ENCODE data around the gene ADGRD1.

Gene ADGRD1

DNA sequence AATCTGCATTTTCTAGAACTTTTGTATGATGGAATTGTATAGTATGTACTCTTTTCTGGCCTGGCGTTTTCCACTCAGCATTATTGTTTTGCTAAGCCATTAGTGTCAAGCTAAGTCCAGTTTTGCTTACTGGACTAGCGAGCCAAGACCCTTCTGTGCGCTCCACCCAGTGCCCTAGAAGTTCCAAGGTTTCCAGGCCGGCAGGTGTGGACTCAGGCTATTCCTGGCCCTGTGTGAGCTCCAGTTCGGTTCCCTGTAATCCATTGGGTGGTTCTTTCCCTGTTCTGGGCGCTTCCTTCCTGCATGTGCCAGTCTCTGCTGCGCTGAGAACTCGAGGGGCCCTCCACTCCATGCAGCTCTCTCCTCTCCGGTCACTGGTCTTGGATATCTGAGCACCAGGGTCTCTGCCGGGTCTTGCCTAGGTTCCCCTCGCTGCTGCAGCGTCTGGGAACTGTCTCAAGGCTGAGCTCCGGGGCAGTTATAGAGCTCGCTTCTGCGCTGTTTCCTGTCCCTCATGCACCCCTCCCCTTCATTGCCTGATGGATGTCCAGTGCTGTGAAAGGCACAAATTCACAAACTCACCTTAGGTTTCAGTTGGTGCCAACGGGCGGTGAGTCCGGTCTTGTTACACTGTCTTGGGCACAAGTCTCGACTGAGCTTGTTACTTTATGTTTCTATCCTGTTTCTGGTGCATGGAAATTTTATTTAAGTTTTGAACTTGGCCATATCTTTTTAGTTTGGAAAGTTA lies 100.8 kb downstream of the ADGRD1 start:
- Histone ChIP-seq H3K4me3 (ENCODE audit: low read depth in 1 of 2, low read length in 2 of 2) (no peak overlapping the region), H3K27ac (ENCODE audit: low read depth, low read length) (no peak overlapping the region), H3K9me3 (ENCODE audit: control insufficient read depth in 1 of 2, low read length in 2 of 2) (no peaks in the 10 kb centered on the region), H3K36me3 (ENCODE audit: control insufficient read depth in 1 of 2, insufficient read depth in 2 of 2, low read length in 2 of 2) (no peaks in the 10 kb centered on the region), H3K4me1 (ENCODE audit: control insufficient read depth in 1 of 2, insufficient read depth in 2 of 2, low read length in 2 of 2) (no peaks in the 10 kb centered on the region), H3K27me3 (ENCODE audit: control insufficient read depth in 1 of 2, insufficient read depth in 2 of 2, low read length in 2 of 2) (peaks cover 4 to 5% of the 10 kb centered on the region in 2 donors), H3K9ac (ENCODE audit: low read depth in 1 of 2, low read length in 2 of 2) (no peak overlapping the region)

DNA sequence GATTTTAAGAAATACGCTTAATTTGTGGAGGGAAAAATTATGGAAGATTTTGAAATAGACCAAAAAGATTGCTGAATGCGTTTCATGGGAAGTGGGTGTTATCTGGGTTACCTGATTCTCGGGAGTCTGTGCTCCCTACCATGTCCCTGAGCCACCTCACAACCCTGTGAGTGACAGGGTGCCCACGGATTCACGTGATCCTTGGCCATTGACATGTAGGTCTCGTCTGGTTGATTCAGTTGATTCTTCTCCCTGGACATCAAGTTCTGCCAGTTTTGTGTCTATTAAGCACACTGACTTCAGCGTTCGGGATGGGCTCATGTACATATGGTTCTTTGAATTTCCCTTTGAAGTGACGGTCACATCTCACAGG lies 101.4 kb downstream of the ADGRD1 start:
- no peak overlapping the region for H3K4me3 ChIP-seq (ENCODE audit: low read depth in 1 of 2, low read length in 2 of 2)
- no peak overlapping the region for H3K27ac ChIP-seq (ENCODE audit: low read depth, low read length)
- no peaks in the 10 kb centered on the region for H3K36me3 ChIP-seq (ENCODE audit: control insufficient read depth in 1 of 2, insufficient read depth in 2 of 2, low read length in 2 of 2)
- H3K27me3 ChIP-seq (ENCODE audit: control insufficient read depth in 1 of 2, insufficient read depth in 2 of 2, low read length in 2 of 2), result peaks cover 4 to 5% of the 10 kb centered on the region in 2 donors
- H3K9me3 ChIP-seq (ENCODE audit: control insufficient read depth in 1 of 2, low read length in 2 of 2), result no peaks in the 10 kb centered on the region
- H3K4me1 ChIP-seq (ENCODE audit: control insufficient read depth in 1 of 2, insufficient read depth in 2 of 2, low read length in 2 of 2), result no peaks in the 10 kb centered on the region
- no peak overlapping the region for H3K9ac ChIP-seq (ENCODE audit: low read depth in 1 of 2, low read length in 2 of 2)

- Histone ChIP-seq H3K9me3 (ENCODE audit: control insufficient read depth in 1 of 2, low read length in 2 of 2) (no peaks in the 10 kb centered on the region), H3K9ac (ENCODE audit: low read depth in 1 of 2, low read length in 2 of 2) (no peak overlapping the region), H3K36me3 (ENCODE audit: control insufficient read depth in 1 of 2, insufficient read depth in 2 of 2, low read length in 2 of 2) (no peaks in the 10 kb centered on the region), H3K27ac (ENCODE audit: low read depth, low read length) (no peak overlapping the region), H3K4me3 (ENCODE audit: low read depth in 1 of 2, low read length in 2 of 2) (no peak overlapping the region), H3K4me1 (ENCODE audit: control insufficient read depth in 1 of 2, insufficient read depth in 2 of 2, low read length in 2 of 2) (no peaks in the 10 kb centered on the region), H3K27me3 (ENCODE audit: control insufficient read depth in 1 of 2, insufficient read depth in 2 of 2, low read length in 2 of 2) (peaks cover 4 to 5% of the 10 kb centered on the region in 2 donors)
Observed at GRCh38 chr12:131055596-131056233, 102.0 kb downstream of the ADGRD1 start.

- Histone ChIP-seq H3K9ac (ENCODE audit: low read depth in 1 of 2, low read length in 2 of 2) (no peak overlapping the region), H3K36me3 (ENCODE audit: control insufficient read depth in 1 of 2, insufficient read depth in 2 of 2, low read length in 2 of 2) (no peaks in the 10 kb centered on the region), H3K27ac (ENCODE audit: low read depth, low read length) (no peak overlapping the region), H3K4me1 (ENCODE audit: control insufficient read depth in 1 of 2, insufficient read depth in 2 of 2, low read length in 2 of 2) (no peaks in the 10 kb centered on the region), H3K27me3 (ENCODE audit: control insufficient read depth in 1 of 2, insufficient read depth in 2 of 2, low read length in 2 of 2) (peaks cover 4 to 5% of the 10 kb centered on the region in 2 donors), H3K4me3 (ENCODE audit: low read depth in 1 of 2, low read length in 2 of 2) (no peak overlapping the region), H3K9me3 (ENCODE audit: control insufficient read depth in 1 of 2, low read length in 2 of 2) (no peaks in the 10 kb centered on the region)
Observed at GRCh38 chr12:131056626-131057025, 102.9 kb downstream of the ADGRD1 start.

DNA sequence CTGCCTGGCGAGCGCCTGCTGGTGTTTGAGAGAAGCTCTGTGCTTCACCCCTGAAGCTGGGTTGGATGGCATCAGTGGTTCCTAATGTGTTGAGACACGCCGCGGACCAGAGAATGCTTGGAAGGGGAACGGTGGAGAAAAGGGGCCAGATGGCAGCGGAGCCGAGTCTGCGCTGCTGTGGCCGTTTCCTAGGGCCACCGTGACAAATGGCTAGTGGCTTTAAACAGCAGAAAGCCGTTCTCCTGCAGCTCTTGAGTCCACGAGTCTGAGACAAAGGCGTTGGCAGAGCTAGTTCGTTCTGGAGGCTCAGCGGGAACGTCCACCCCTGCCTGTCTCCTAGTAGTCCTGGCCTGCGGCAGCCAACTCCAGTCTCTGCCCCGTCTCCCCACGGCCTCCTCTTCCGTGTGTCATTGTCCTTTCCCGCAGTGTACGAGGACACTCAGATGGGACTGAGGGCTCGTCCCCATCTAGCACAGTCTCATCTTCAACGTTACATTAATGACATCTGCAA lies 103.6 kb downstream of the ADGRD1 start:
- Histone ChIP-seq H3K36me3 (ENCODE audit: control insufficient read depth in 1 of 2, insufficient read depth in 2 of 2, low read length in 2 of 2) (no peaks in the 10 kb centered on the region), H3K4me3 (ENCODE audit: low read depth in 1 of 2, low read length in 2 of 2) (no peak overlapping the region), H3K27ac (ENCODE audit: low read depth, low read length) (no peak overlapping the region), H3K27me3 (ENCODE audit: control insufficient read depth in 1 of 2, insufficient read depth in 2 of 2, low read length in 2 of 2) (peaks cover 4 to 5% of the 10 kb centered on the region in 2 donors), H3K9me3 (ENCODE audit: control insufficient read depth in 1 of 2, low read length in 2 of 2) (no peaks in the 10 kb centered on the region), H3K9ac (ENCODE audit: low read depth in 1 of 2, low read length in 2 of 2) (no peak overlapping the region), H3K4me1 (ENCODE audit: control insufficient read depth in 1 of 2, insufficient read depth in 2 of 2, low read length in 2 of 2) (no peaks in the 10 kb centered on the region)

- no peak overlapping the region for H3K27ac ChIP-seq (ENCODE audit: low read depth, low read length)
- no peaks in the 10 kb centered on the region for H3K9me3 ChIP-seq (ENCODE audit: control insufficient read depth in 1 of 2, low read length in 2 of 2)
- no peaks in the 10 kb centered on the region for H3K36me3 ChIP-seq (ENCODE audit: control insufficient read depth in 1 of 2, insufficient read depth in 2 of 2, low read length in 2 of 2)
Observed at GRCh38 chr12:131057722-131058515, 104.2 kb downstream of the ADGRD1 start.

DNA sequence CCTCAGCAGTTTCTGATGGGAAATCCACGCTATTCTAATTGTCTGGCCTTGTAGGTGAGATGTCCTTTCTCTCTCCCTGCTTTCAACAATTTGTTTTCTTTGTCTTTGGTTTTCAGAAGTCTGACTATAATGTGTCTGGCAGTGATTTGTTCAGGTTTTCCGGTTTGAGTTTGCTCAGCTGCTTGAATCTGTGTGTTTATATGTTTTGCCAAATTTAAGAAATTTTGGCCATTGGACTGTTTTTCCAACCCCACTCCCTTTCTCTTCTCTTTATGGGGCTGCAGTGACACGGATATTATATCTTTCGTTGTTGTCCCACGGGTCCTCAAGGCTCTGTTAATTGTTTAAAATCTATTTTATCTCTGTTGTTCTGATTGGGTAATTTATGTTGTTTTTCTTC lies 105.0 kb downstream of the ADGRD1 start:
- H3K27ac ChIP-seq (ENCODE audit: low read depth, low read length), result no peak overlapping the region

More at GRCh38 chr12:131057722-131058515, 104.2 kb downstream of the ADGRD1 start:
- Histone ChIP-seq H3K27me3 (ENCODE audit: control insufficient read depth in 1 of 2, insufficient read depth in 2 of 2, low read length in 2 of 2) (peaks cover 4 to 5% of the 10 kb centered on the region in 2 donors), H3K4me1 (ENCODE audit: control insufficient read depth in 1 of 2, insufficient read depth in 2 of 2, low read length in 2 of 2) (no peaks in the 10 kb centered on the region), H3K9ac (ENCODE audit: low read depth in 1 of 2, low read length in 2 of 2) (no peak overlapping the region), H3K4me3 (ENCODE audit: low read depth in 1 of 2, low read length in 2 of 2) (no peak overlapping the region)

DNA sequence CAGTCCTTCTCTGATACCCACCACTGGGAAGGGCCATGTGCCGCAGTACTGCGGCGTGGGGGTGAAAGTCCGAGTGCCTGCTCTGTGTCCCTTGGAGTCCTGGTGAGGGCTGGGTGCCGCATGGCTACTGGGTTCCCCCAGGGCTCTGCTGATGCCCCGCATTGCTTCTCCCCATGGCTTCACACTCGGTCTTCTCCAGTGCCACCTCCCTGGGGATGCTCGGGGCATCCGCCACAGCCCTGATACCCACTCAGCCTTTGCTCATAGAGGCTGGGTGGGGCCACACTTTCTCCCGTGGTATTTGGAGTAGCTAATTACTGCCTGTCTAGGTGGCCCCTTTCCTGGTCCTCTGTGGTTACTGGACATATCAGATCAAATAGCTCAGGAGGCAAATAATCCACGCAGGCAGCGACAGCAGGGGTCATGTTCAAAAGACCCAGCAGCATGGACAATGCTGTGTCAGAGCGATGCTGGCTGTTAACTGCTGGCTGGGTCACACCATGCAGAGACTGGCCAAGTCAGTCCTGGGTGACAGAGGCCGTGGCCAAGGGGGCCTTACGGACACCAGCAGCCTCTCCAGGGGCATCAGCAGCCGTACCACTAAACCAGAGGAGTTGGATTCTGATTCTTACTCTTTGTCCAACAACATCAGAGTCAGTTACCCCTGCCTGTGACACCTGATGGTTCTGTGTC lies 106.5 kb downstream of the ADGRD1 start:
- Histone ChIP-seq H3K9ac (ENCODE audit: low read depth in 1 of 2, low read length in 2 of 2) (no peak overlapping the region), H3K9me3 (ENCODE audit: control insufficient read depth in 1 of 2, low read length in 2 of 2) (no peaks in the 10 kb centered on the region), H3K4me3 (ENCODE audit: low read depth in 1 of 2, low read length in 2 of 2) (no peak overlapping the region), H3K27ac (ENCODE audit: low read depth, low read length) (no peak overlapping the region), H3K36me3 (ENCODE audit: control insufficient read depth in 1 of 2, insufficient read depth in 2 of 2, low read length in 2 of 2) (no peaks in the 10 kb centered on the region), H3K27me3 (ENCODE audit: control insufficient read depth in 1 of 2, insufficient read depth in 2 of 2, low read length in 2 of 2) (peaks cover 4 to 5% of the 10 kb centered on the region in 2 donors), H3K4me1 (ENCODE audit: control insufficient read depth in 1 of 2, insufficient read depth in 2 of 2, low read length in 2 of 2) (no peaks in the 10 kb centered on the region)

More for the DNA sequence above, 105.0 kb downstream of the ADGRD1 start:
- Histone ChIP-seq H3K4me3 (ENCODE audit: low read depth in 1 of 2, low read length in 2 of 2) (no peak overlapping the region), H3K9ac (ENCODE audit: low read depth in 1 of 2, low read length in 2 of 2) (no peak overlapping the region), H3K9me3 (ENCODE audit: control insufficient read depth in 1 of 2, low read length in 2 of 2) (no peaks in the 10 kb centered on the region), H3K36me3 (ENCODE audit: control insufficient read depth in 1 of 2, insufficient read depth in 2 of 2, low read length in 2 of 2) (no peaks in the 10 kb centered on the region), H3K4me1 (ENCODE audit: control insufficient read depth in 1 of 2, insufficient read depth in 2 of 2, low read length in 2 of 2) (no peaks in the 10 kb centered on the region), H3K27me3 (ENCODE audit: control insufficient read depth in 1 of 2, insufficient read depth in 2 of 2, low read length in 2 of 2) (peaks cover 4 to 5% of the 10 kb centered on the region in 2 donors)

DNA sequence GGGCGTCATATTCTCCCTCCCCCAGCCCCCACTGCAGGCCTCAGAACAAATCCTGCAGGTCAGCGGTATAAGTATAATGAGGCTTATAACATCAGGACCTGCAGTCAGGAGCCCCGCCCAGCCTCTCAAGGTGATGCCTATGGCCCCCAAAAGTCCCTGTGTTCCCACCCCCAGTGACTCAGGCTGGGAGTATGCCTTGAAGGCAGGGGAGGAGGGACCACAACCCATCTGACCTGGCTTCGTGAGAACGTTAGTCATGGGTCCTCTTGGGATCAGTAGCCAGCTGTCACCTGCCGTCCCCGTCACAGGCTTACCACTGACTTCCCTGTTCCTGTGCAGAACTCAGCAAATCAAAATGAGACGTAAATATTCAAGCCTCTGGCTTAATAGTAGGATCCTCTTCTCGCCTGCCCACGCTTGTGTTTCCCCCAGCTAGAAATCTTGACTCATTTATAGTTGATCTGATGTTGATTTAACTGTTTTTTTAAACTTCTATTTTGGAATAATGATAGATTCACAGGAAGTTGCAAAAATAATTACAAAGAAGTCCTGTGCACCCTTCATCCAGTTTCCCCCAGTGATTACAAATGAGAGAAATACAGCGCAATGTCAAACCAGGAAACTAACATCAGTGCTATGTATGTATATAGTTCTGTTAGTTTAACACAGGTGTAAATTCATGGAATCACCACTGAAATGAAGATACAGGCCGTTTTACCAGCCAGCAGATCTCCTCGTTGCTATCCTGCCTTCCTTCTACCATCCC lies 107.5 kb downstream of the ADGRD1 start:
- H3K27me3 ChIP-seq (ENCODE audit: control insufficient read depth in 1 of 2, insufficient read depth in 2 of 2, low read length in 2 of 2), result peaks cover 1 to 4% of the 10 kb centered on the region in 2 donors
- no peaks in the 10 kb centered on the region for H3K36me3 ChIP-seq (ENCODE audit: control insufficient read depth in 1 of 2, insufficient read depth in 2 of 2, low read length in 2 of 2)
- H3K9me3 ChIP-seq (ENCODE audit: control insufficient read depth in 1 of 2, low read length in 2 of 2), result no peaks in the 10 kb centered on the region
- H3K27ac ChIP-seq (ENCODE audit: low read depth, low read length), result no peak overlapping the region
- H3K4me3 ChIP-seq (ENCODE audit: low read depth in 1 of 2, low read length in 2 of 2), result no peak overlapping the region
- no peaks in the 10 kb centered on the region for H3K4me1 ChIP-seq (ENCODE audit: control insufficient read depth in 1 of 2, insufficient read depth in 2 of 2, low read length in 2 of 2)
- H3K9ac ChIP-seq (ENCODE audit: low read depth in 1 of 2, low read length in 2 of 2), result no peak overlapping the region

Data from duodenal mucosa (tissue), 2 donors.